PFSK-1 (cell line): Measurements from ENCODE around the gene AJAP1.

Source experiments
- FOXP2 ChIP-seq: optimal IDR thresholded peaks from 2 replicates; pipeline ENCODE3; 2011; ENCODE audit warnings: borderline replicate concordance, control low read depth, inconsistent platforms; ENCODE audit not compliant: insufficient read depth; ENCODE audit errors: extremely low read length, extremely low read depth
- POLR2AphosphoS5 ChIP-seq: IDR thresholded peaks from 2 replicates; pipeline ENCODE4 v1.6.1; 2012; ENCODE audit warnings: low read depth, mild to moderate bottlenecking, control low read depth, low read length, moderate library complexity
- REST ChIP-seq, 2 experiments: IDR thresholded peaks; 2 replicates each; pipeline versions ENCODE4 v1.6.1 to v1.8.0; 2011 to 2012; ENCODE audit warnings: low read depth in 2 of 2, low read length in 2 of 2, control low read depth in 1 of 2, inconsistent platforms in 1 of 2, mild to moderate bottlenecking in 1 of 2, moderate library complexity in 1 of 2; ENCODE audit not compliant: insufficient read depth in 1 of 2
- SIN3A ChIP-seq: IDR thresholded peaks from 2 replicates; pipeline ENCODE4 v1.6.1; 2012; ENCODE audit warnings: mild to moderate bottlenecking, low read length, moderate library complexity, borderline replicate concordance; ENCODE audit not compliant: insufficient read depth
- TAF1 ChIP-seq: IDR thresholded peaks from 2 replicates; pipeline ENCODE4 v1.6.1; 2012; ENCODE audit warnings: low read length, control low read depth, borderline replicate concordance; ENCODE audit not compliant: insufficient read depth

Gene AJAP1

GRCh38 chr1:4616831-4617465 lies 37.5 kb upstream of the AJAP1 start:
- no peak for TF ChIP-seq TAF1
- no peak for TF ChIP-seq FOXP2
- TF ChIP-seq POLR2AphosphoS5 = no peak
- no peak for TF ChIP-seq REST (IDR thresholded peaks at IDR 0.05; ENCODE audit: insufficient read depth in 1 of 2, low read depth in 2 of 2, low read length in 2 of 2)
- TF ChIP-seq SIN3A = no peak

GRCh38 chr1:4617506-4617905 lies 36.9 kb upstream of the AJAP1 start:
- no peak for TF ChIP-seq TAF1
- TF ChIP-seq POLR2AphosphoS5 = no peak
- no peak for TF ChIP-seq SIN3A
- TF ChIP-seq REST (IDR thresholded peaks at IDR 0.05; ENCODE audit: insufficient read depth in 1 of 2, low read depth in 2 of 2, low read length in 2 of 2) = no peak
- TF ChIP-seq FOXP2 = no peak

GRCh38 chr1:4621646-4622045 lies 32.8 kb upstream of the AJAP1 start:
- TF ChIP-seq SIN3A (no peak), TAF1 (no peak), FOXP2 (no peak), REST (IDR thresholded peaks at IDR 0.05; ENCODE audit: insufficient read depth in 1 of 2, low read depth in 2 of 2, low read length in 2 of 2) (no peak), POLR2AphosphoS5 (no peak)

GRCh38 chr1:4622821-4623220 lies 31.6 kb upstream of the AJAP1 start:
- TF ChIP-seq FOXP2 (no peak), SIN3A (no peak), POLR2AphosphoS5 (no peak), REST (IDR thresholded peaks at IDR 0.05; ENCODE audit: insufficient read depth in 1 of 2, low read depth in 2 of 2, low read length in 2 of 2) (no peak), TAF1 (no peak)

- TF ChIP-seq SIN3A = no peak
- TF ChIP-seq TAF1 = no peak
- TF ChIP-seq POLR2AphosphoS5 = no peak
- TF ChIP-seq REST (IDR thresholded peaks at IDR 0.05; ENCODE audit: insufficient read depth in 1 of 2, low read depth in 2 of 2, low read length in 2 of 2) = no peak
- no peak for TF ChIP-seq FOXP2
Measured at GRCh38 chr1:4624141-4624715, 30.2 kb upstream of the AJAP1 start.
